GM21528 (cell line): ENCODE data around the gene TBCK.

Experiments
- ATAC-seq: cut with Tn5 transposase; IDR thresholded peaks from one replicate; pipeline ENCODE4 v1.9.1; 2021; ENCODE audit warnings: mild to moderate bottlenecking, moderate library complexity; ENCODE audit not compliant: unreplicated experiment, low FRiP score

Gene TBCK

DNA sequence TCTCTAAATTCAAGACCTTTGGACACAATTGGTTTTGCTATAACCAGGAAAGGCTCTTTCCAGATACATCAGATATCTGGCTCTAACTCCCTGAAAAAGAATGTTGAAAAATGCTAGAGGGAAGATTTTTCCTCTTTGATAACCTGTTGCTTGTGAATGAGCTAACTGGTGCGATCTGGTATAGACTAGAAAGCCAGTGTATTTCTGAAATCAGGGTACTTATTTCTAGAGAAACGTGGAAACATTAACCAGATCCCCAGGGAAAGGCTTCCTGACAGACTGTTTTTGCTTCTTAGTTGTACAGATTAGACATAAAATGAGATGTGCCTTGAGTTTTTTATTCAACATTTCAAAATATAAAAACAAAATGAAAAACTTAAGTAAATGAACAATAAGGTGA, 313.0 kb downstream of the TBCK start:
- no peak for ATAC-seq

- no peak for ATAC-seq
Observed at GRCh38 chr4:105998171-105999063, 317.6 kb downstream of the TBCK start.

DNA sequence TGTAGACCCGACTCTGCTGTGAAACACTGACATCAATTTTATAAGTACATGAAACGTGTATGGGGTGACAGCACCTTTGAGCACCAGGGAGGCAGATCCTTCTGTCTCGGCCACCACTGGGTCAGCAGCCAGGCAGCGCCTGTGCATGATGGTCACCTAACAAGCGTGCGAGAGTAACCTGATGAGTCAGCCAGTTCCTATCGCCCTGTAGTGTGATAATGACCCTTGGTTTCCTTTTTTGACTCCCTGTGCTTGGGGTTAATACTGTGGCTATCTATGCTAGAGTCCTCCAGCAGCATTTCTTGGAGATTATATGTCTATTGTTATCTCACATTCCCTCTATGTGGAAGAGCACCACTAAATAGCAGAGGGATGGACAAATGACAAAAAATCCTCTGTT, 319.2 kb downstream of the TBCK start:
- no peak for ATAC-seq

DNA sequence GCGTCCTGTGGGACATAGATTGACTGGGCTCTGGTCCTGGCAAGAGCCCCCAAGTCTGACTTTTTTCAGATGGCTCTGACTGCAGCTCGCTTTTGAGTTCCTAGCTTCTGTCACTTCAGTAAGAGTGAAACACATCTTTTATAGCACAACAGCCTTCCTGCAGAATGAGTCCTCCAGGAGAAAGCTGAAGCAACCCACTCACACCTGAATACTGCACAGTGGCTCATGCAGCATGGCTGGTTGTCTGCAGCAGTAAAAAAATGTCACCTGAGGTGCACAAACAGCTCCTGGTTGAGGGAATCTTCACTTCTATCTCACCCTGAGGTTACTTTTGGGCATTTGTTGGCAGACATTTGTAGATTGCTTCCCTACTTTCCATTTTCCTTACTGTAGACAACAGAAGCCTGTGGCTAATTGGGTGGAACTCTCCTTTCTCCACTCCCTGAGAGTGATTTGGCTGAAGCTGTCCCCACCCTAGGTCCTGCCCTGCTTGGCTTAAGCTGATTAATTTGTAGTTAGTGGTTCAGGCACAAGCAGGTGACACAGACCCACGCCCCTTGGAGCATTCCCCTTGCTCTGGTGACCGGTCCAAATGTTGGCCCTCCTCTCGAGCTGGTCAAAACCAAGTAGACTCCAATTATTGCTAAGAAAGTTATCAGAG, 321.0 kb downstream of the TBCK start:
- ATAC-seq, result no peak

DNA sequence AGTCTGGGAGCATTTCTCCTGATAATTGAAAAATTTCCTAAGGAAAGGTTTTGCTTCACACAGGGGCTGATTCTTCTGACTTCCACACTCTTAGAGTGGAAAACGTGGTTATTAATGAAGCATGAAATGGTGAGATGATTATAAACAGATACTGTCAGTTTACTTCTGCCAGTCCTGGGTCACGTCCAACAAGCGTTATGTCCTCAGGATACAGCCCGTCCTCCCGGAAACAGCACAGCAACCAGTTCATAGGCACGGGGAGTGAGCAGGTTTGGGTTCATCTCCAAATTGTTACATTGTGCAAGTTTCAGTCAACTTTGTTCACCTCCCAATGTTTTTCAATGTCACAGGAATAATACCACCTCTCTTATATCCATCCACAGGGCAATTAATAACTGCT, 321.9 kb downstream of the TBCK start:
- ATAC-seq, result no peak

- no peak for ATAC-seq
Observed at GRCh38 chr4:105992641-105993305, 323.2 kb downstream of the TBCK start.

GRCh38 chr4:105991726-105992125, 324.3 kb downstream of the TBCK start:
- ATAC-seq, result no peak
